HFFc6 (cell line): ENCODE data around the gene PSMD13. TPM values are rescaled to one million over a fixed set of nuclear protein-coding genes. Genes with fewer than 3 reads are reported as not detected.

Experiments used
- DNase-seq: peaks from one replicate; pipeline ENCODE4 v3.0.0-alpha.2; 2018
- H3K27ac Mint-ChIP-seq: 2 replicates; pipeline ENCODE4 v1.8.0; 2020; ENCODE audit warnings: mild to moderate bottlenecking, mixed read lengths
- H3K27me3 Mint-ChIP-seq: 2 replicates; pipeline ENCODE4 v1.8.0; 2021; ENCODE audit warnings: mild to moderate bottlenecking, moderate library complexity, mixed read lengths; ENCODE audit not compliant: insufficient read depth
- H3K36me3 Mint-ChIP-seq: 2 replicates; pipeline ENCODE4 v1.8.0; 2021; ENCODE audit warnings: low read depth, mixed read lengths
- H3K4me1 Mint-ChIP-seq: 2 replicates; pipeline ENCODE4 v1.8.0; 2020; ENCODE audit warnings: low read depth, mixed read lengths
- H3K4me3 Mint-ChIP-seq: 2 replicates; pipeline ENCODE4 v1.8.0; 2020; ENCODE audit warnings: mild to moderate bottlenecking, moderate library complexity, mixed read lengths
- H3K9me3 Mint-ChIP-seq: 2 replicates; pipeline ENCODE4 v1.8.0; 2020; ENCODE audit warnings: mild to moderate bottlenecking, mixed read lengths
- total RNA-seq, 6 experiments: library from RNA; stranded (reverse); fragmentation: NEBNext Ultra II Directional; extraction: Animal tissue kit (Norgen Biotek cat#: 25700); gene quantifications; 2 replicates in 1 of 6; 3 replicates in 5 of 6; pipeline ENCODE4 v1.2.3, GENCODE V29; 2021
- TF ChIP-seq, protein P1 (sequence below): fragments of 200-600 bp; sonication (generic); IDR thresholded peaks from 2 replicates; pipeline ENCODE4 v1.5.0; 2021; ENCODE audit warnings: antibody characterized with exemption, mild to moderate bottlenecking

Gene PSMD13
- total RNA-seq, 6 experiments from 2014 or later, result 167 to 180 (median 172) TPM

DNA sequence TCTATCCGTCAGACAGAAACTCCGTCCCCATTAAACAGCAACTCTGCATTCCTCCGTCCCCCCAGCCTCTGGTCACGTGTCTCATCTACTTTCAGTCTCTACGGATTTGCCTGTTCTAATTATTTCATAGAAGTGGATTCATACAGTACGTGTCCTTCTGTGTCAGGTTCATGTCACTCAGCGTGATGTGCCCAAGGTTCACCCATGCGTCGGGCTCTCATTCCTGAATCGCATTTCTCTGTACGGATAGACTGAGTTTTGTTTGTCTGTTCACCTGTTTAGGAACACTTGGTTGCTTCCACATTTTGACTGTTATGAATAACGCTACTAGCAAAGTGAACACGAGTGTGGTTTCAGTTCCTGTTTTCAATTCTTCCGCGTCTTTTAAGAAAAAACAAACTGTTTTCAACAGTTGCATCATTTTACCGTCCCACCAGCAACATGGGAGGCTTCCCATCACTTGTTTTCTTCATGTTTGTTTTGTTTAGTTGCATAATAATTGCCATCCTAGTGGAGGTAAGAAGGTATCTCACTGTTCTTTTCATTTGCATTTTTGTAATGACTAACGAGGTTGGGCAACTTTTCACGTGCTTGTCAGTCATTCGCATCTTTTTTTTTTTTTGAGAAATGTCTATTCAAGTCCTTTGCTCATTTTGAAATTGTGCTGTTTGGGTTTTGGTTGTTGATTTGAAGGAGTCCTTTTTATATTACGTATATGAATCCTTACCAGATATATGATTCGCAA lies 32.5 kb downstream of the PSMD13 start:
- Mint-ChIP-seq H3K4me3 (no peak overlapping the region), H3K27ac (no peak overlapping the region), H3K4me1 (no peaks in the 10 kb centered on the region), H3K9me3 (no peaks in the 10 kb centered on the region; the same call in 1 of the 2 replicates), H3K36me3 (no peaks in the 10 kb centered on the region), H3K27me3 (peaks cover 30% of the 10 kb centered on the region)
- TF ChIP-seq, protein P1, sequence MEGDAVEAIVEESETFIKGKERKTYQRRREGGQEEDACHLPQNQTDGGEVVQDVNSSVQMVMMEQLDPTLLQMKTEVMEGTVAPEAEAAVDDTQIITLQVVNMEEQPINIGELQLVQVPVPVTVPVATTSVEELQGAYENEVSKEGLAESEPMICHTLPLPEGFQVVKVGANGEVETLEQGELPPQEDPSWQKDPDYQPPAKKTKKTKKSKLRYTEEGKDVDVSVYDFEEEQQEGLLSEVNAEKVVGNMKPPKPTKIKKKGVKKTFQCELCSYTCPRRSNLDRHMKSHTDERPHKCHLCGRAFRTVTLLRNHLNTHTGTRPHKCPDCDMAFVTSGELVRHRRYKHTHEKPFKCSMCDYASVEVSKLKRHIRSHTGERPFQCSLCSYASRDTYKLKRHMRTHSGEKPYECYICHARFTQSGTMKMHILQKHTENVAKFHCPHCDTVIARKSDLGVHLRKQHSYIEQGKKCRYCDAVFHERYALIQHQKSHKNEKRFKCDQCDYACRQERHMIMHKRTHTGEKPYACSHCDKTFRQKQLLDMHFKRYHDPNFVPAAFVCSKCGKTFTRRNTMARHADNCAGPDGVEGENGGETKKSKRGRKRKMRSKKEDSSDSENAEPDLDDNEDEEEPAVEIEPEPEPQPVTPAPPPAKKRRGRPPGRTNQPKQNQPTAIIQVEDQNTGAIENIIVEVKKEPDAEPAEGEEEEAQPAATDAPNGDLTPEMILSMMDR, result no peak
- no peak for DNase-seq

DNA sequence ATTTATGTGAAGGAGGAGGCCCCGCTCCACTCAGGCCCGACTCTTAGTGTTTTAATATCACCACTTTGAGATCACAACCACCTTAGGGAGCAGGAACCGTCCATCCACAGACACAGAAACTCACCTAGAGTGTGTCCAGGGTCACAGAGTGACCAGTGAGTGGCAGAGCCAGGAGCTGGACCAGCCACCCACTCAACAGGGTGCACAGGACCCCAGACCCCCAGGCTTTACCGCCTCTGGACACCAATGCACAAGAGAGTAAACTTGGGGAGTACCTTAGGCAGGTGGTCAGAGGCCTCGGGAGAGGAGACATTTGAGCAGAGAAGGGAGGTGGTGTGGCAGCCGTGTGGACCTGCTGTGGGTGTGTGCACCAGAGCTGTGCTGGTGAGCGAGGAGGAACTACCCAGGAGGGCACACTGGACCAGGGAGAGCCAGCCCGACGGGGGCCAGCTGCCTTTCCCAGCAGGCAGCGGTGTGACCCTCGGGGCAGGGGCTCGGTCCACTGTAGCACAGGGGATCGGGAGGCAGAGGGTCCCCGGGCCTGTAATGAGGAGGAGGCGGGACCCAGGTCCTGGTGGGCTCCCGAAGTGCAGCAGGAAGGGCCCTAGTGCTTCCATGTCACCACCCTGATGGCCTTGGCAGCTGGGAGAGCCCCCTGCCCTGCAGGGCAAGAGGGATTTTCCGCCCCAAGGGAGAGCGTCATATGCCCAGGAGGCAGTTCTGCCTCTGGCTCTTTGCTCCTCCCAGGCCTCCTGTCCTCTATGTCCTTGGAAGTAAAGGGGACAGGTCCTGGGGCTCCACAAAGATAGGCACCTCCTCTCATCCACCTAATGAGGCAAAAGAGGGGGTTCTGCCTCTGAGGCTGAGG lies 33.9 kb downstream of the PSMD13 start:
- Mint-ChIP-seq H3K4me3 (no peak overlapping the region), H3K9me3 (no peaks in the 10 kb centered on the region; the same call in 1 of the 2 replicates), H3K27ac (no peak overlapping the region), H3K27me3 (peaks cover 30% of the 10 kb centered on the region), H3K36me3 (no peaks in the 10 kb centered on the region), H3K4me1 (no peaks in the 10 kb centered on the region)
- TF ChIP-seq, protein P1, result no peak
- no peak for DNase-seq

DNA sequence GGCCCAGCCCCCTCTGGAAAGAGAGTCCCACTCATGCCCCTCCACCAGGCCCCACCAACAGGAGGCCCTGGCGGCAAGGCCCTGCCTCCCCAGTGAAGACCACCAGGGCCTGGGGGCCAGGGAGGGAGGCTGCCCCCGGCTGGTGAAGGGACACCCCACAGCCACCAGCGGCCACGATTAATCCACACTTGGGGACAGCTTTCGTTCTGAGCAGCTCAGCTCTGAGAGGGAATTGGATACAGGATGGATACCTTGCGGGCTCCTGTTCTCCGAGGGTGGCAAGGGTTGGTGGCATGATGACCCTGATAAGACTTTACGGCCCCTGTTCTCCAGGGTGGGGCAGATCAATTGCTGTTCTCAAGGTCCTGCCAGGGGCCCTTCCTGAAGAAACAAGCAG lies 34.5 kb downstream of the PSMD13 start:
- DNase-seq, result no peak
- Mint-ChIP-seq H3K27ac (no peak overlapping the region), H3K4me3 (no peak overlapping the region), H3K4me1 (no peaks in the 10 kb centered on the region), H3K36me3 (no peaks in the 10 kb centered on the region), H3K27me3 (peaks cover 33% of the 10 kb centered on the region), H3K9me3 (peaks cover 3% of the 10 kb centered on the region; the same call in 1 of the 2 replicates)
- TF ChIP-seq, protein P1, result no peak

DNA sequence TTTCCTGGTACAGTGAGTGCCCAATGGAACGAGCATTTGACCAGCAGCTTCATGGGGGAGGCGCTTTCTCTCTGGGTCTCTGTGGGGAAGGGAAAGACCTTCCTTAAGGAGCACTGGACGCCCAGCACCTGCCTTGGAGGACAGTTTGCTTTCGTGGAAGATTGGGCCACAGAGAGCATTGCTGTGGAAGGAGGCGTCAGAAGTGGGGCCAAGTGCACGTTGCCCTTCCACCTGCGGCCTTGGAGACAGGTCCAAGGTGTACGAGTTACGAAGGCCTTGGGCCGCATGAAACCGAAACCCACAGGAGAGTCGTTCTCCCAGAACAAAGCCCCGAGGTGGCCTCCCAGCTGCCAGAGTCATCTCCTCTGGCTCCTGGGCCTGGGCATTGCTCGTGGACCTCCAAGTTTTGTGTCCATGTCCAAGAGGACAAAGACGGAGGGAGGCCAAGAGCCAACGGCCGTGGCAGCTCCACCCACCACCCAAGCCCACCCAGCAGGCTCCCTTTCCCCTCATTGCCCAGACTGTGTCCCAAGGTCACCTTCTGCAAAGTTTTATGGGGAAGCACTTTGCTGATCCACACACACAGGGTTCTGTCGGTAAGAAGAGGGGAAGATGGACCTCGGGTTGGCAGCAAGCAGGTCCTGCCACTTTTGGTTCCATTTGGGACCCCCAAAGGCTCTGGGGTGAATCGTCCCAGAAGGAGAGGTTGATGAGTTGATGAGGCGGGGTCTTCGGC lies 35.6 kb downstream of the PSMD13 start:
- Mint-ChIP-seq H3K27ac (no peak overlapping the region), H3K9me3 (peaks cover 8% of the 10 kb centered on the region; the same call in 1 of the 2 replicates), H3K27me3 (peaks cover 42% of the 10 kb centered on the region), H3K4me1 (no peaks in the 10 kb centered on the region), H3K4me3 (no peak overlapping the region), H3K36me3 (no peaks in the 10 kb centered on the region)
- no peak for DNase-seq
- TF ChIP-seq, protein P1, result no peak

DNA sequence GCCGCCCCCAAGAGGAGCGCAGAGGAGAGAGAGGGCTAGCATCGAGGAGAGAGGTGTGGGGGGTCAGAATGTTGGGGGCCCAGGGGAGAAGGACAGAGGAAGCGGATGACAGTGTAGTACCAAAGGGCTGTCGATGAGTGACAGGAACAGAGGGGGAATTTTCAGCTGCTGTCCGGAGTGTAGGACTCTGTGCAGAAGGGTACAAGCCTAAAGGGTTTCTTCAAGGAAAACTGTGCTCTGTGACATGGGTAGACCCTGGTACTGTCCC lies 36.1 kb downstream of the PSMD13 start:
- Mint-ChIP-seq H3K27me3 (peaks cover 42% of the 10 kb centered on the region), H3K4me1 (no peaks in the 10 kb centered on the region), H3K4me3 (no peak overlapping the region), H3K27ac (no peak overlapping the region), H3K9me3 (peaks cover 8% of the 10 kb centered on the region; the same call in 1 of the 2 replicates), H3K36me3 (no peaks in the 10 kb centered on the region)
- TF ChIP-seq, protein P1, result no peak
- no peak for DNase-seq
